ENCODE measurements around the gene KIF2B. TPM values are rescaled to one million over a fixed set of nuclear protein-coding genes. Genes with fewer than 3 reads are reported as not detected.

Gene KIF2B
- total RNA-seq, 4 donors from 2014 or later = not detected

- intact Hi-C loops (cut with DNase I; ENCODE audit: low total_unique reads) = no loop called here
- TF ChIP-seq CTCF (IDR thresholded peaks at IDR 0.05) = no peak
- no peak for TF ChIP-seq POLR2A (IDR thresholded peaks at IDR 0.05)
- WGBS, 2 donors = 41 to 57% methylated on average over 1 of the region's 1 CpG
- H3K4me3 ChIP-seq (ENCODE audit: low read depth, poor library complexity, severe bottlenecking) = no peak overlapping the region
- no peak for DNase-seq (ENCODE audit: low spot score in 2 of 2)
These were observed 26.1 kb upstream of the KIF2B start for GRCh38 chr17:53796642-53797041.

GRCh38 chr17:53797501-53797900 lies 25.2 kb upstream of the KIF2B start:
- no peak overlapping the region for H3K4me3 ChIP-seq (ENCODE audit: low read depth, poor library complexity, severe bottlenecking)
- intact Hi-C loops (cut with DNase I; ENCODE audit: low total_unique reads) = no loop called here
- no peak for TF ChIP-seq CTCF (IDR thresholded peaks at IDR 0.05)
- no peak for TF ChIP-seq POLR2A (IDR thresholded peaks at IDR 0.05)
- DNase-seq (ENCODE audit: low spot score in 2 of 2) = no peak
- 51 to 53% methylated on average over 4 of the region's 4 CpGs for WGBS, 2 donors

- intact Hi-C loops (cut with DNase I; ENCODE audit: low total_unique reads) = no loop called here
- TF ChIP-seq POLR2A (IDR thresholded peaks at IDR 0.05) (no peak), CTCF (IDR thresholded peaks at IDR 0.05) (no peak)
- no peak for DNase-seq (ENCODE audit: low spot score in 2 of 2)
- H3K4me3 ChIP-seq (ENCODE audit: low read depth, poor library complexity, severe bottlenecking) = no peak overlapping the region
- WGBS, 2 donors = 68 to 70% methylated on average over 5 of the region's 5 CpGs
These were observed 18.3 kb upstream of the KIF2B start for GRCh38 chr17:53804437-53804836.

- no peak overlapping the region for H3K4me3 ChIP-seq (ENCODE audit: low read depth, poor library complexity, severe bottlenecking)
- no peak for DNase-seq (ENCODE audit: low spot score in 2 of 2)
- TF ChIP-seq CTCF (IDR thresholded peaks at IDR 0.05) (no peak), POLR2A (IDR thresholded peaks at IDR 0.05) (no peak)
These were observed 16.3 kb upstream of the KIF2B start for GRCh38 chr17:53806473-53806872.

GRCh38 chr17:53807286-53807685 lies 15.4 kb upstream of the KIF2B start:
- 49 to 56% methylated on average over 6 of the region's 6 CpGs for WGBS, 2 donors
- TF ChIP-seq POLR2A (IDR thresholded peaks at IDR 0.05) = no peak
- no peak for TF ChIP-seq CTCF (IDR thresholded peaks at IDR 0.05)
- intact Hi-C loops (cut with DNase I; ENCODE audit: low total_unique reads) = no loop called here
- DNase-seq (ENCODE audit: low spot score in 2 of 2) = no peak
- no peak overlapping the region for H3K4me3 ChIP-seq (ENCODE audit: low read depth, poor library complexity, severe bottlenecking)

More at GRCh38 chr17:53806473-53806872, 16.3 kb upstream of the KIF2B start:
- intact Hi-C loops (cut with DNase I; ENCODE audit: low total_unique reads) = no loop called here

- DNase-seq (ENCODE audit: low spot score in 2 of 2) = no peak
- intact Hi-C loops (cut with DNase I; ENCODE audit: low total_unique reads) = no loop called here
- no peak overlapping the region for H3K4me3 ChIP-seq (ENCODE audit: low read depth, poor library complexity, severe bottlenecking)
- TF ChIP-seq CTCF (IDR thresholded peaks at IDR 0.05) (no peak), POLR2A (IDR thresholded peaks at IDR 0.05) (no peak)
- WGBS, 2 donors = 69 to 72% methylated on average over 1 of the region's 1 CpG
These were observed 4.5 kb upstream of the KIF2B start for GRCh38 chr17:53818271-53818670.

All from lower leg skin (tissue), 4 donors.